ENCODE results near the gene SWSAP1. TPM values are rescaled to one million over a fixed set of nuclear protein-coding genes. Genes with fewer than 3 reads are reported as not detected.
"Not testable (repeated sequence)": the region's sequence is repeated elsewhere in the genome, so short reads cannot be mapped to it uniquely, and the experiment has no call there.

Gene SWSAP1
- polyA plus RNA-seq, 3 donors, result 5.9 to 11.5 (median 8.7) TPM

GRCh38 chr19:11405846-11406643, 31.6 kb downstream of the SWSAP1 start:
- H3K9me3 Mint-ChIP-seq, result no peaks in the 10 kb centered on the region
- Histone ChIP-seq H4K20me1 (ENCODE audit: insufficient read depth, low read length) (no peaks in the 10 kb centered on the region), H3K27me3 (ENCODE audit: control insufficient read depth in 2 of 2, insufficient read depth in 2 of 2, low read length in 2 of 2) (peaks cover 0 to 4% of the 10 kb centered on the region in 2 donors), H3K4me3 (replicated peaks in 1 of 3; ENCODE audit: low read depth in 2 of 3, low read length in 3 of 3) (peak overlapping the region in 1 of 3 experiments; percentile 61), H3K9ac (ENCODE audit: insufficient read depth, low read length, poor library complexity, severe bottlenecking) (peak overlapping the region; percentile 21), H3K27ac (ENCODE audit: low read depth in 1 of 2, low read length in 2 of 2) (no peak overlapping the region), H3K36me3 (replicated peaks in 1 of 2; ENCODE audit: control insufficient read depth in 1 of 2, insufficient read depth in 2 of 2, low read length in 2 of 2) (no peaks in the 10 kb centered on the region), H3K79me2 (ENCODE audit: insufficient read depth, low read length) (no peaks in the 10 kb centered on the region), H3K4me1 (ENCODE audit: control insufficient read depth in 1 of 2, insufficient read depth in 2 of 2, low read length in 2 of 2) (peaks cover 14 to 16% of the 10 kb centered on the region in 2 donors), H3K9me3 (replicated peaks in 1 of 2; ENCODE audit: control insufficient read depth in 1 of 2, insufficient read depth in 1 of 2, low read length in 2 of 2) (no peaks in the 10 kb centered on the region), H3K4me2 (replicated peaks; ENCODE audit: extremely low read depth, low read length, poor library complexity, severe bottlenecking) (peak overlapping the region; percentile 71), H2AFZ (ENCODE audit: insufficient read depth, low read depth, low read length, poor library complexity, severe bottlenecking) (peak overlapping the region; percentile 72)
- 28% methylated on average over 39 of the region's 44 CpGs for WGBS (ENCODE audit: insufficient coverage)
- H3K4me3 Mint-ChIP-seq, result peak overlapping the region; percentile 31 to 79
- peaks cover 19% of the 10 kb centered on the region for H3K4me1 Mint-ChIP-seq
- no peaks in the 10 kb centered on the region for H3K36me3 Mint-ChIP-seq
- DNase-seq, result no peak
- H3K27me3 Mint-ChIP-seq (ENCODE audit: low read depth in 3 of 3), result peaks cover 9 to 30% (median 16%) of the 10 kb centered on the region in 3 donors
- no peak overlapping the region for H3K27ac Mint-ChIP-seq
- intact Hi-C loops (cut with micrococcal nuclease), result no loop called here
- peak; percentile 38 for TF ChIP-seq CTCF (IDR thresholded peaks at IDR 0.05)

GRCh38 chr19:11406703-11407236, 32.3 kb downstream of the SWSAP1 start:
- Histone ChIP-seq H3K4me2 (replicated peaks; ENCODE audit: extremely low read depth, low read length, poor library complexity, severe bottlenecking) (peak overlapping the region; percentile 71), H3K4me3 (replicated peaks in 1 of 3; ENCODE audit: low read depth in 2 of 3, low read length in 3 of 3) (peak overlapping the region in 1 of 3 experiments; percentile 61), H2AFZ (ENCODE audit: insufficient read depth, low read depth, low read length, poor library complexity, severe bottlenecking) (peak overlapping the region; percentile 72), H3K4me1 (ENCODE audit: control insufficient read depth in 1 of 2, insufficient read depth in 2 of 2, low read length in 2 of 2) (peaks cover 14 to 16% of the 10 kb centered on the region in 2 donors), H3K9ac (ENCODE audit: insufficient read depth, low read length, poor library complexity, severe bottlenecking) (peak overlapping the region; percentile 21)
- H3K27me3 ChIP-seq (ENCODE audit: control insufficient read depth in 2 of 2, insufficient read depth in 2 of 2, low read length in 2 of 2); H3K9me3 ChIP-seq (replicated peaks in 1 of 2; ENCODE audit: control insufficient read depth in 1 of 2, insufficient read depth in 1 of 2, low read length in 2 of 2); H3K27ac ChIP-seq (ENCODE audit: low read depth in 1 of 2, low read length in 2 of 2); H3K79me2 ChIP-seq (ENCODE audit: insufficient read depth, low read length); H3K9me3 Mint-ChIP-seq; H4K20me1 ChIP-seq (ENCODE audit: insufficient read depth, low read length); intact Hi-C loops (cut with micrococcal nuclease); H3K36me3 Mint-ChIP-seq; H3K36me3 ChIP-seq (replicated peaks in 1 of 2; ENCODE audit: control insufficient read depth in 1 of 2, insufficient read depth in 2 of 2, low read length in 2 of 2): not testable (repeated sequence)
- peaks cover 19% of the 10 kb centered on the region for H3K4me1 Mint-ChIP-seq
- peak overlapping the region; percentile 31 to 79 for H3K4me3 Mint-ChIP-seq
- 31% methylated on average over 5 of the region's 12 CpGs for WGBS (ENCODE audit: insufficient coverage)
- peaks cover 14 to 34% (median 21%) of the 10 kb centered on the region in 3 donors for H3K27me3 Mint-ChIP-seq (ENCODE audit: low read depth in 3 of 3)
- peak overlapping the region in 3 of 7 donors; percentile 25 to 76 (median 70) for H3K27ac Mint-ChIP-seq
- peak; percentile 42 to 52 (median 42) for DNase-seq

Measured in CD14-positive monocyte (primary cell).